ENCODE measurements around the gene TAS1R3. TPM values are rescaled to one million over a fixed set of nuclear protein-coding genes. Genes with fewer than 3 reads are reported as not detected.

The TAS1R3 gene
- total RNA-seq, 4 donors from 2014 or later, result 0.21 to 1.2 (median 0.63) TPM

DNA sequence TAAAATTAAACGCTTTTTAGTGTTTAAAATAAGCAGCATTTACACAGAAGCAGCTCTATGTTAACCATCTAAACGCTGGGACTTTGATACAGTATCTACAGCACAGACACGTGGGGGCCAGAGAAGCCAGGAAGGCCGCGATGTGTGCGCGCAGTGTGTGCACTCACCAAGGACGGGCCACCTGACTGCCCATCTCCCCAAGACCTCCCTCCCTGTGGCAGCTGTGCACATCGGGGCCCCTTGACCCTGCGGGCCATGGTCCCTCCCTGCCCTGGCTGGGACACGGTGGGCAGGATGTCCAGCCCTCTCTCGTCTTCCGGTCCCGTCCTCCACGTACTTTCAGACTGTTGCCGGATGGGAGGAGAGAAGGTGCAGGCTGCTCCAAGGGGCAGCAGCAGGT is 4.2 kb downstream of the TAS1R3 start:
- 69 to 71% methylated on average over 13 of the region's 16 CpGs for WGBS, 2 donors
- no peak overlapping the region for H3K27ac ChIP-seq
- H3K4me3 ChIP-seq, result no peak overlapping the region
- no peaks in the 10 kb centered on the region for H3K27me3 ChIP-seq
- no peaks in the 10 kb centered on the region for H3K9me3 ChIP-seq
- H3K36me3 ChIP-seq, result peaks cover 0 to 63% (median 15%) of the 10 kb centered on the region in 3 donors
- peaks cover 0 to 38% (median 19%) of the 10 kb centered on the region in 4 donors for H3K4me1 ChIP-seq
- TF ChIP-seq, protein P1, sequence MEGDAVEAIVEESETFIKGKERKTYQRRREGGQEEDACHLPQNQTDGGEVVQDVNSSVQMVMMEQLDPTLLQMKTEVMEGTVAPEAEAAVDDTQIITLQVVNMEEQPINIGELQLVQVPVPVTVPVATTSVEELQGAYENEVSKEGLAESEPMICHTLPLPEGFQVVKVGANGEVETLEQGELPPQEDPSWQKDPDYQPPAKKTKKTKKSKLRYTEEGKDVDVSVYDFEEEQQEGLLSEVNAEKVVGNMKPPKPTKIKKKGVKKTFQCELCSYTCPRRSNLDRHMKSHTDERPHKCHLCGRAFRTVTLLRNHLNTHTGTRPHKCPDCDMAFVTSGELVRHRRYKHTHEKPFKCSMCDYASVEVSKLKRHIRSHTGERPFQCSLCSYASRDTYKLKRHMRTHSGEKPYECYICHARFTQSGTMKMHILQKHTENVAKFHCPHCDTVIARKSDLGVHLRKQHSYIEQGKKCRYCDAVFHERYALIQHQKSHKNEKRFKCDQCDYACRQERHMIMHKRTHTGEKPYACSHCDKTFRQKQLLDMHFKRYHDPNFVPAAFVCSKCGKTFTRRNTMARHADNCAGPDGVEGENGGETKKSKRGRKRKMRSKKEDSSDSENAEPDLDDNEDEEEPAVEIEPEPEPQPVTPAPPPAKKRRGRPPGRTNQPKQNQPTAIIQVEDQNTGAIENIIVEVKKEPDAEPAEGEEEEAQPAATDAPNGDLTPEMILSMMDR (IDR thresholded peaks at IDR 0.05), result no peak
- no peak for TF ChIP-seq POLR2A (IDR thresholded peaks at IDR 0.05)
- TF ChIP-seq EP300 (IDR thresholded peaks at IDR 0.05), result no peak
- DNase-seq (ENCODE audit: low spot score in 2 of 2), result no peak

DNA sequence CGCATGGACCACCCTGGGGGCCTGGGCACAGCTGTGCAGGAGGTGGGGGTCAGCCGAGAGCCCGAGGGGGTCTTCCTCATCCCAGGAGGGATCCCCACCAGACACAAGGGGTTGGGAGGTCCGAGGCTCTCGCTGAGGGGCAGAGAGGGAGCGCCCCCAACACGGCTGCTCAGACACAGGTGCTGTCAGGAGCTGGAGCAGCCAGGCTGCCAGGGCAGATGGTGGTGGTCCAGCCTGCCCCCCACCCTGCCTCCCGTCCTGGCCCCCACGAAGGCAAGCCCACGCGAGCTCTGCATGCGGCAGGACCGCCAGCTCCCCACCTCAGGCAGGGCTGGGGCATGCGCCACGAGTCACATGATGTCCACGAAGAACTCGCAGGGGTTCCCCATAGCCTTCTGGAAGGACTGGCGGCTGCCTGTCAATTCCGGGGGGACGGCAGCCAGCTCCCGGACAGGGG is 4.7 kb downstream of the TAS1R3 start:
- peaks cover 0 to 68% (median 15%) of the 10 kb centered on the region in 3 donors for H3K36me3 ChIP-seq
- H3K27me3 ChIP-seq, result no peaks in the 10 kb centered on the region
- no peak for TF ChIP-seq EP300 (IDR thresholded peaks at IDR 0.05)
- TF ChIP-seq POLR2A (IDR thresholded peaks at IDR 0.05), result no peak
- TF ChIP-seq, protein P1 (IDR thresholded peaks at IDR 0.05), result no peak
- no peak for DNase-seq (ENCODE audit: low spot score in 2 of 2)
- H3K4me3 ChIP-seq, result no peak overlapping the region
- H3K27ac ChIP-seq, result no peak overlapping the region
- no peaks in the 10 kb centered on the region for H3K9me3 ChIP-seq
- H3K4me1 ChIP-seq, result peaks cover 0 to 33% (median 14%) of the 10 kb centered on the region in 4 donors
- 60 to 71% methylated on average over 1 to 3 of the region's 21 CpGs for WGBS, 2 donors

DNA sequence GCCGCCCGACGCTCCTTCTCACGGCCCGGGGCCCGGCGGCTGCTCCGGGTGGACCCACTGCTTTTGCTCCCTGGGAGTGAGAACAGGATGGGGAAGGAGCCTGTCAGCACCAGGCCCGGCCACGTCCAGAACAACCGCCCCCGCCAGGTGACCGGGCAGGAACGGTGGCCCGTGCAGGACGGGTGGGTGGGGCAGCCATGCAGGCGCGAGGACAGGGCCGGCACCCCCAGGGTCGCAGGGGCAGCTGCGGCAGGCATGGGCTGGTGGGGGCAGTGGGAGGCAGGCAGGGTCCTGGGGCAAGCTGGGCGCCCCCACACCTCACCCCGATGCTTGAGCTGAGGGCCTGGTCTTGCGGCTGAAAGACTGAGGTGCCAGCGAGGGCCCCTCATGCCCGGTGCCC is 5.4 kb downstream of the TAS1R3 start:
- H3K27me3 ChIP-seq, result no peaks in the 10 kb centered on the region
- no peak overlapping the region for H3K27ac ChIP-seq
- H3K4me3 ChIP-seq, result no peak overlapping the region
- H3K9me3 ChIP-seq, result no peaks in the 10 kb centered on the region
- H3K4me1 ChIP-seq, result peaks cover 0 to 26% (median 7%) of the 10 kb centered on the region in 4 donors
- TF ChIP-seq EP300 (IDR thresholded peaks at IDR 0.05) (no peak), POLR2A (IDR thresholded peaks at IDR 0.05) (no peak)
- TF ChIP-seq, protein P1 (IDR thresholded peaks at IDR 0.05), result no peak
- DNase-seq (ENCODE audit: low spot score in 2 of 2), result no peak
- peaks cover 0 to 74% (median 15%) of the 10 kb centered on the region in 3 donors for H3K36me3 ChIP-seq
- 90 to 97% methylated on average over 13 to 22 of the region's 26 CpGs for WGBS, 2 donors

DNA sequence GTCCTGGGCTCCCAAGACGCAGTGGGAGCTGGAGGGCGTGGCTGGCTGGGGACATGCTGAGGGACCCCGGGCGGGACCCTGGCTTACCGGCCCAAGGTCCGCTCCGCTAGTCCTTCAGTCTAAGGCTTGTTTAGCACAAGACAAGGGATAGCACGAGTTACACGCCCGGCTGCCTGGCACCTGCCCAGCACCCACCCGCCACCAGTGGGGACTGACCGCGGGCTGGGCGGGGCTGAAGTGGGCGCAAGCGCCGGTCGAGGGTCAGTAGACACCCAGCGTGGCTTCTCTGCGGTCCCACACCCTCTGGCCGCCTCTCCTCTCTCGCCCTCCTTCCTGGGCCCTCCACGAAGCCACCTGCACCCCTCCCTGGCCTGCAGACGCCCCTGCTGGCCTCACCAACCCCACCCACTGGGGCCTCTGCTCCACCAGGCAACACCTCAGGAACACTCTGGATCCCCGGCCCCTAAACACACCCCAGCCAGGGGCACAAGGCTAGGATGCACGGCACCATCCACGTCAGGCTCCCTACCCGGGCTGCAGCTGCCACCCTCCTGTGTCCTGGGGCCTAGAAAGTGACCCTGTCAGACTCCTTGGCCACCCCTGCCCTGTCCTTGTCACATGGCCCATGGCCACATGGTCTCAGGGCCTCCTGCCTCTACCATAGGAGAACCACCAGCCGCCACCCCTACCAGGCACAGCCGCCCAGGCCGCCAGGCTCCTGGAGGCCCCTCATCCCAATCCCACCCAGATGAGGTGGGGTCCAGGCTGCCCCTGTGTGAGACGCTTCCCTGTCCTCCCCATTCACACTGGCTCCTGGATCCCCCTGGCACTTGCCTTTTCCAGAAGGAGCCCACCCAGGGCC is 6.1 kb downstream of the TAS1R3 start:
- Histone ChIP-seq H3K9me3 (no peaks in the 10 kb centered on the region), H3K27me3 (no peaks in the 10 kb centered on the region), H3K36me3 (peaks cover 0 to 82% (median 15%) of the 10 kb centered on the region in 3 donors), H3K4me1 (peaks cover 0 to 19% (median 3%) of the 10 kb centered on the region in 4 donors), H3K4me3 (no peak overlapping the region), H3K27ac (no peak overlapping the region)
- 92% methylated on average over 28 to 32 of the region's 32 CpGs for WGBS, 2 donors
- no peak for TF ChIP-seq POLR2A (IDR thresholded peaks at IDR 0.05)
- no peak for TF ChIP-seq EP300 (IDR thresholded peaks at IDR 0.05)
- TF ChIP-seq, protein P1 (IDR thresholded peaks at IDR 0.05), result no peak
- no peak for DNase-seq (ENCODE audit: low spot score in 2 of 2)

DNA sequence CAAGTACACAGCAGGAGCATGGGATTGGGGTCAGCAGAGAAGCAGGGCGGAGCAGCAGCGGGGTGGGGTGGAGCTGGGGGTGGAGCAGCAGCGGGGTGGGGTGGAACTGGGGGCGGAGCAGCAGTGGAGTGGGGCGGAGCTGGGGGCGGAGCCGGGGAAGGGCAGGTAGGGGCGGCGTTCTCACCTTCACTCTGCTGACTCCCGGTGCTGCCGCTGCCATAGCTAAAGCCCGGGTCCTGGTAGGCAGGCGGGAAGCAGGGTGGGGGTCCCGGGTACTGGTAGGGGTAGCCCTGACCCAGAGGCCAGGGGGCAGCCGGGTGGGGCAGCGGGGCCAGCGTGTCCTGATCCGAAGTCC is 6.7 kb downstream of the TAS1R3 start:
- Histone ChIP-seq H3K27me3 (no peaks in the 10 kb centered on the region), H3K36me3 (peaks cover 0 to 83% (median 15%) of the 10 kb centered on the region in 3 donors)

More for the DNA sequence above, 6.7 kb downstream of the TAS1R3 start:
- no peak overlapping the region for H3K4me3 ChIP-seq
- WGBS, 2 donors, result 83 to 85% methylated on average over 17 to 18 of the region's 18 CpGs
- H3K4me1 ChIP-seq, result peaks cover 0 to 19% (median 3%) of the 10 kb centered on the region in 4 donors
- no peak for DNase-seq (ENCODE audit: low spot score in 2 of 2)
- no peaks in the 10 kb centered on the region for H3K9me3 ChIP-seq
- H3K27ac ChIP-seq, result no peak overlapping the region
- TF ChIP-seq POLR2A (IDR thresholded peaks at IDR 0.05) (no peak), EP300 (IDR thresholded peaks at IDR 0.05) (no peak)
- TF ChIP-seq, protein P1 (IDR thresholded peaks at IDR 0.05), result no peak
